OCI-LY7 (cell line): Measurements from ENCODE around the gene KCNH1. TPM values are rescaled to one million over a fixed set of nuclear protein-coding genes. Genes with fewer than 3 reads are reported as not detected.

ENCODE experiments used
- BruUV-seq: library from RNA; stranded (reverse); fragments of 400-500 nt; replicated peaks from 2 replicates; lab custom pipeline; 2021; lab: Mats Ljungman, UMichigan
- CTCF ChIA-PET: fragments of 300-600 bp; sonication (Branson Sonifier 250); formaldehyde crosslinking; loops from one replicate; lab custom pipeline; 2022; ENCODE audit warnings: antibody characterized with exemption; ENCODE audit not compliant: unreplicated experiment; lab: Charles Lee
- POLR2A ChIA-PET: fragments of 300-600 bp; sonication (Branson Sonifier 250); formaldehyde crosslinking; loops from one replicate; lab custom pipeline; 2022; ENCODE audit warnings: antibody characterized with exemption; lab: Charles Lee
- DNase-seq: peaks from one replicate; pipeline ENCODE4 v3.0.0-alpha.2; 2015; ENCODE audit warnings: low spot score
- H2AFZ ChIP-seq: fragments of 200-600 bp; sonication (generic), shearing (Covaris generic); 2 replicates; pipeline ENCODE4 v1.6.1; 2014; ENCODE audit warnings: mild to moderate bottlenecking, antibody characterized with exemption, low read length, moderate library complexity
- H3K27ac ChIP-seq: fragments of 200-600 bp; sonication (generic); 2 replicates; pipeline ENCODE4 v1.5.1; 2014; ENCODE audit warnings: mixed run types, low read depth, mild to moderate bottlenecking, moderate library complexity, low read length, inconsistent platforms; ENCODE audit not compliant: poor library complexity, severe bottlenecking
- H3K36me3 ChIP-seq: fragments of 200-600 bp; sonication (generic); 2 replicates; pipeline ENCODE4 v1.6.1; 2014; ENCODE audit warnings: mild to moderate bottlenecking, antibody characterized with exemption, low read length, moderate library complexity, mixed read lengths; ENCODE audit not compliant: insufficient read depth
- H3K4me1 ChIP-seq: fragments of 200-600 bp; sonication (generic); 2 replicates; pipeline ENCODE4 v1.5.1; 2014; ENCODE audit warnings: mild to moderate bottlenecking, low read length; ENCODE audit not compliant: insufficient read depth, poor library complexity, severe bottlenecking
- H3K4me2 ChIP-seq: fragments of 200-600 bp; sonication (generic); 2 replicates; pipeline ENCODE4 v1.6.1; 2014; ENCODE audit warnings: mild to moderate bottlenecking, low read length
- H3K4me3 ChIP-seq: fragments of 200-600 bp; sonication (generic); 2 replicates; pipeline ENCODE4 v1.5.1; 2014; ENCODE audit warnings: mild to moderate bottlenecking, low read depth, low read length; ENCODE audit not compliant: poor library complexity, severe bottlenecking
- H3K79me2 ChIP-seq: fragments of 200-600 bp; sonication (generic); 2 replicates; pipeline ENCODE4 v1.6.1; 2016; ENCODE audit warnings: low read depth, mild to moderate bottlenecking, low read length, moderate library complexity, mixed read lengths; ENCODE audit not compliant: insufficient read depth
- H3K9me2 ChIP-seq: fragments of 200-600 bp; sonication (generic); 2 replicates; pipeline ENCODE4 v1.6.1; 2016; ENCODE audit warnings: mild to moderate bottlenecking, low read length, mixed read lengths; ENCODE audit not compliant: insufficient read depth
- H3K9me3 ChIP-seq: fragments of 200-600 bp; sonication (generic); 2 replicates; pipeline ENCODE4 v1.6.1; 2014; ENCODE audit warnings: mild to moderate bottlenecking, mixed run types, low read length, mixed read lengths
- H4K20me1 ChIP-seq: fragments of 200-600 bp; sonication (generic); 2 replicates; pipeline ENCODE4 v1.6.1; 2014; ENCODE audit warnings: mild to moderate bottlenecking, antibody characterized with exemption, low read length, moderate library complexity, mixed read lengths; ENCODE audit not compliant: insufficient read depth
- CTCF ChIP-seq: fragments of 200-600 bp; sonication (generic); conservative IDR thresholded peaks from 2 replicates; pipeline ENCODE4 v1.5.1; 2014; ENCODE audit warnings: mild to moderate bottlenecking, antibody characterized with exemption, low read length, moderate library complexity, mixed read lengths
- EZH2phosphoT487 ChIP-seq: fragments of 200-600 bp; sonication (generic); IDR thresholded peaks from 2 replicates; pipeline ENCODE4 v1.6.1; 2018; ENCODE audit warnings: low read depth, borderline replicate concordance, mild to moderate bottlenecking, mixed run types, antibody characterized with exemption, low read length, moderate library complexity, mixed read lengths
- intact Hi-C: fragments of 100-400 bp; cut with micrococcal nuclease; formaldehyde crosslinking; loops from one replicate; pipeline ENCODE4 v1.10.0; 2022; ENCODE audit not compliant: unreplicated experiment
- total RNA-seq, 2 experiments: library from RNA; depleted of rRNA in 1 of 2; stranded (reverse); fragments of >200 nt in 1 of 2; shearing (Covaris generic) in 1 of 2; gene quantifications; 2 replicates each; pipeline ENCODE4 v1.2.3, GENCODE V29; 2014 to 2022

Gene KCNH1
- total RNA-seq, 2 experiments from 2014 or later: not detected

- ChIA-PET POLR2A (no interaction called here), CTCF (no interaction called here)
- no TSS peak for BruUV-seq
- Histone ChIP-seq H3K79me2 (no peaks in the 10 kb centered on the region), H3K36me3 (no peaks in the 10 kb centered on the region), H4K20me1 (no peaks in the 10 kb centered on the region), H3K27ac (no peak overlapping the region), H3K9me3 (no peaks in the 10 kb centered on the region), H3K4me2 (no peak overlapping the region), H3K4me1 (no peaks in the 10 kb centered on the region), H3K9me2 (no peaks in the 10 kb centered on the region), H3K4me3 (no peak overlapping the region), H2AFZ (no peak overlapping the region)
- intact Hi-C loops: no loop called here
- TF ChIP-seq EZH2phosphoT487 (no peak), CTCF (no peak)
- DNase-seq: no peak
Measured at GRCh38 chr1:210751911-210752310, 382.0 kb downstream of the KCNH1 start.

- H3K27ac ChIP-seq: no peak overlapping the region
- no peaks in the 10 kb centered on the region for H3K4me1 ChIP-seq
- intact Hi-C loops: no loop called here
- H2AFZ ChIP-seq: no peak overlapping the region
- DNase-seq: no peak
- H3K4me3 ChIP-seq: no peak overlapping the region
- BruUV-seq: no TSS peak
- POLR2A ChIA-PET: interaction anchor here (0.6 kb wide), 1 partner anchor 10 kb away, joined by 3 read pairs; no protein-coding TSS in a partner anchor
- H3K36me3 ChIP-seq: no peaks in the 10 kb centered on the region
- H3K9me3 ChIP-seq: no peaks in the 10 kb centered on the region
- CTCF ChIA-PET: no interaction called here
- no peak overlapping the region for H3K4me2 ChIP-seq
- H3K79me2 ChIP-seq: no peaks in the 10 kb centered on the region
- TF ChIP-seq EZH2phosphoT487 (no peak), CTCF (no peak)
- no peaks in the 10 kb centered on the region for H3K9me2 ChIP-seq
- no peaks in the 10 kb centered on the region for H4K20me1 ChIP-seq
Measured at GRCh38 chr1:210750468-210750867, 383.5 kb downstream of the KCNH1 start.

GRCh38 chr1:210748796-210749195, 385.2 kb downstream of the KCNH1 start:
- no TSS peak for BruUV-seq
- no peaks in the 10 kb centered on the region for H3K9me3 ChIP-seq
- intact Hi-C loops: no loop called here
- no peaks in the 10 kb centered on the region for H3K36me3 ChIP-seq
- no peaks in the 10 kb centered on the region for H3K4me1 ChIP-seq
- no peak for DNase-seq
- H4K20me1 ChIP-seq: no peaks in the 10 kb centered on the region
- H3K79me2 ChIP-seq: no peaks in the 10 kb centered on the region
- no peak overlapping the region for H3K27ac ChIP-seq
- no peak overlapping the region for H2AFZ ChIP-seq
- H3K4me3 ChIP-seq: no peak overlapping the region
- H3K9me2 ChIP-seq: no peaks in the 10 kb centered on the region
- no peak overlapping the region for H3K4me2 ChIP-seq
- TF ChIP-seq CTCF: no peak
- TF ChIP-seq EZH2phosphoT487: no peak
- ChIA-PET POLR2A (no interaction called here), CTCF (no interaction called here)
